Psoas muscle (tissue), 8 donors: ENCODE measurements around the gene HCRTR1. TPM values are rescaled to one million over a fixed set of nuclear protein-coding genes. Genes with fewer than 3 reads are reported as not detected.

Source experiments
- ATAC-seq, 4 donors: fragments of 200-7000 bp; cut with Tn5 transposase; one replicate each; pipeline ENCODE4 v1.9.1; 2020; ENCODE audit warnings: moderate library complexity in 3 of 4, mild to moderate bottlenecking in 2 of 4
- DNase-seq, 2 donors: peaks; one replicate each; pipeline ENCODE4 v3.0.0-alpha.2; 2020
- H3K27ac ChIP-seq: fragments of 200-600 bp; one replicate; pipeline ENCODE4 v1.8.0; 2022
- H3K27me3 ChIP-seq, 3 donors: fragments of 200-600 bp in 1 of 3; one replicate each; pipeline versions ENCODE4 v1.6.1 to v1.8.0; 2013 to 2022; ENCODE audit warnings: low read length in 2 of 3, mild to moderate bottlenecking in 2 of 3, moderate library complexity in 1 of 3; ENCODE audit not compliant: insufficient read depth in 3 of 3
- H3K36me3 ChIP-seq, 2 donors: fragments of 200-600 bp in 1 of 2; one replicate each; pipeline versions ENCODE4 v1.6.1 to v1.8.0; 2013 to 2022; ENCODE audit warnings: low read depth in 1 of 2, mild to moderate bottlenecking in 1 of 2, moderate library complexity in 1 of 2; ENCODE audit not compliant: insufficient read depth in 1 of 2
- H3K4me1 ChIP-seq: fragments of 200-600 bp; one replicate; pipeline ENCODE4 v1.8.0; 2022
- H3K4me3 ChIP-seq: fragments of 200-600 bp; one replicate; pipeline ENCODE4 v1.8.0; 2022; ENCODE audit warnings: mild to moderate bottlenecking
- H3K9me3 ChIP-seq: fragments of 200-600 bp; one replicate; pipeline ENCODE4 v1.8.0; 2022
- WGBS, 3 donors: extraction: QIAGEN DNeasy Blood & Tissue Kit; methylation state at CpG; one replicate each; pipeline versions ENCODE4 v1.1.6 to v1.1.7; 2013; 5-methylcytosine and 5-hydroxymethylcytosine counted together
- intact Hi-C, 2 donors: fragments of 100-400 bp; cut with DNase I; formaldehyde crosslinking; loops; one replicate each; pipeline versions ENCODE4 v1.11.0 to v1.14.2; 2022
- polyA plus RNA-seq, 3 donors: library from polyadenylated mRNA; stranded (reverse); fragments of 200-250 nt; gene quantifications; one replicate each; pipeline ENCODE4 v1.2.3, GENCODE V29; 2013
- total RNA-seq, 4 donors: library from RNA; stranded (reverse); fragmentation: NEBNext Ultra II Directional in 2 of 4; extraction: Animal tissue kit (Norgen Biotek cat#: 25700) in 2 of 4; gene quantifications; one replicate each; pipeline versions ENCODE4 v1.2.1 to v1.2.4, GENCODE V29; 2021 to 2023
- TF ChIP-seq, protein P1 (sequence below): fragments of 200-600 bp; IDR thresholded peaks from one replicate; pipeline ENCODE4 v1.8.0; 2022; ENCODE audit warnings: antibody characterized with exemption
- donor health status: healthy with polysubstance abuse.
- donor health status: DM: no; HTN: no; CAD: no; lungs with moderate emphysema.
- donor health status: Bipolar disorder and iron deficiency.
- donor health status: healthy.
- donor health status: DM: yes; HTN: yes; CAD: no.
- donor health status: DM: no; HTN: no; CAD: no.
- donor health status: DM: no; HTN: no; CAD: no.
- donor health status: DM: yes; HTN: yes; CAD: no.

The HCRTR1 gene
- total and polyA plus RNA-seq, 7 donors = 0.12 to 1.2 (median 0.34) TPM; not detected in 1

GRCh38 chr1:31669786-31670592 lies 52.5 kb downstream of the HCRTR1 start:
- Histone ChIP-seq H3K36me3 (no peaks in the 10 kb centered on the region), H3K4me1 (peaks cover 34% of the 10 kb centered on the region), H3K27ac (peak overlapping the region; percentile 54), H3K27me3 (no peaks in the 10 kb centered on the region), H3K4me3 (peak overlapping the region; percentile 56), H3K9me3 (no peaks in the 10 kb centered on the region)
- TF ChIP-seq, protein P1, sequence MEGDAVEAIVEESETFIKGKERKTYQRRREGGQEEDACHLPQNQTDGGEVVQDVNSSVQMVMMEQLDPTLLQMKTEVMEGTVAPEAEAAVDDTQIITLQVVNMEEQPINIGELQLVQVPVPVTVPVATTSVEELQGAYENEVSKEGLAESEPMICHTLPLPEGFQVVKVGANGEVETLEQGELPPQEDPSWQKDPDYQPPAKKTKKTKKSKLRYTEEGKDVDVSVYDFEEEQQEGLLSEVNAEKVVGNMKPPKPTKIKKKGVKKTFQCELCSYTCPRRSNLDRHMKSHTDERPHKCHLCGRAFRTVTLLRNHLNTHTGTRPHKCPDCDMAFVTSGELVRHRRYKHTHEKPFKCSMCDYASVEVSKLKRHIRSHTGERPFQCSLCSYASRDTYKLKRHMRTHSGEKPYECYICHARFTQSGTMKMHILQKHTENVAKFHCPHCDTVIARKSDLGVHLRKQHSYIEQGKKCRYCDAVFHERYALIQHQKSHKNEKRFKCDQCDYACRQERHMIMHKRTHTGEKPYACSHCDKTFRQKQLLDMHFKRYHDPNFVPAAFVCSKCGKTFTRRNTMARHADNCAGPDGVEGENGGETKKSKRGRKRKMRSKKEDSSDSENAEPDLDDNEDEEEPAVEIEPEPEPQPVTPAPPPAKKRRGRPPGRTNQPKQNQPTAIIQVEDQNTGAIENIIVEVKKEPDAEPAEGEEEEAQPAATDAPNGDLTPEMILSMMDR = peak; percentile 8
- WGBS, 3 donors = 6% methylated on average over 30 of the region's 30 CpGs
- intact Hi-C loops = loop anchor here in 1 of 2 donors (5.0 kb wide), 1 partner anchor 47 kb away; no protein-coding TSS in a partner anchor
- peak; percentile 72 to 90 for DNase-seq
- ATAC-seq = peak; percentile 40 to 74 (median 63)

DNA sequence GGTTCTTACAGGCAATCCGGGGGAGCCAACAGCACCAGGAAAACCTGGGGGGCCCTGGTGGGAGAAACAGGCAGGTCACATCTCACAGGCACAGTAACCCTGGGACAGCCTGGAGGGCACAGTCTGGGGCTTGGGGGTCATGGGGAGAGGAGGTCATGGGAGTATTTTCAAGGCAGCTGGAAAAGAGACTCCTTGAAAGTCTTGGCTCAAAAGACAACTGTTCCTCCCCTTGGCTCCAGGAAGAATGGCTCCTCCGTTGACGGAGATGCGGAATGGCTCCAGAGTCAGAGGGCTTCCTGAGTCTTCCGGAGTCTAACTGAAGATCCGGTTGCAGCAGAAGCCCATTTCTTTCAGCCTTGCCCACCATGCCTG lies 53.1 kb downstream of the HCRTR1 start:
- DNase-seq = no peak
- Histone ChIP-seq H3K27me3 (no peaks in the 10 kb centered on the region), H3K9me3 (no peaks in the 10 kb centered on the region), H3K4me3 (peak overlapping the region; percentile 56), H3K36me3 (no peaks in the 10 kb centered on the region), H3K4me1 (peaks cover 40% of the 10 kb centered on the region), H3K27ac (peak overlapping the region; percentile 54)
- WGBS, 3 donors = 38 to 72% (median 55%) methylated on average over 6 of the region's 6 CpGs
- intact Hi-C loops = no loop called here
- no peak for ATAC-seq
- TF ChIP-seq, protein P1 = no peak

- Histone ChIP-seq H3K4me1 (peaks cover 40% of the 10 kb centered on the region), H3K36me3 (no peaks in the 10 kb centered on the region), H3K4me3 (no peak overlapping the region), H3K27ac (no peak overlapping the region), H3K9me3 (no peaks in the 10 kb centered on the region), H3K27me3 (no peaks in the 10 kb centered on the region)
- DNase-seq (no peak), ATAC-seq (no peak)
- intact Hi-C loops = no loop called here
- TF ChIP-seq, protein P1 = no peak
- 85 to 93% (median 89%) methylated on average over 11 of the region's 11 CpGs for WGBS, 3 donors
Measured at GRCh38 chr1:31671147-31671546, 53.7 kb downstream of the HCRTR1 start.

DNA sequence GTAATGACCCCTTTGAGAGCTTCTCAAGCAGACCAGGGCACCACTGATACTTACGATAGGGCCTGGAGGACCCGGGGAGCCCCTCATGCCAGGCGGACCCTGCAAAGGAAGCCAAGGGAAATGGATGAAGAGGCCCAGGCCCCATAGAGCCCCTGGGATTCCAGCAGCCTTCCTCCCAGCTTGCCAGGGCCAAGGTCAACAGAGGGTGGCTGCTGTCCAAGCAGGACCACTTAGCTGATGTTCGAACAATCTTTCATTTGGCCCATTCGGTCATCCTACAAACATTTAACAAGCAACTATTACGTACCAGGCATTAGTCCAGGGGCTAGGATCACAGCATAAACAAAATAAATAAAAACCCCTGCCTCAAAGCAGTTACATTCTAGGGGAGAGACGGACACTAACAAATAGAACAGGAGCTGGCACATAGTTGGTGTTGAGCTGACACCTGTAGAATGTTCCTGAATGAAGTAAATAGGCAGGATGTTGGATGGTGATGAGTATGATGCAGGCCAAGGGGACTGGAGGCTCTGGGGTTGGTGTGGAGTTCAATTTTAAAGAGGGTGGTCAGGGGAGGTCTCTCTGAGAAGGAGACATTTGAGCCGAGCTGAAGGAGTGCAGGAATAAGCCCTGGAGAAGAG lies 54.2 kb downstream of the HCRTR1 start:
- peaks cover 40% of the 10 kb centered on the region for H3K4me1 ChIP-seq
- no peaks in the 10 kb centered on the region for H3K9me3 ChIP-seq
- no peak overlapping the region for H3K4me3 ChIP-seq
- intact Hi-C loops = no loop called here
- no peak for DNase-seq
- 77 to 86% (median 79%) methylated on average over 8 of the region's 8 CpGs for WGBS, 3 donors
- H3K27ac ChIP-seq = no peak overlapping the region
- TF ChIP-seq, protein P1 = no peak
- no peaks in the 10 kb centered on the region for H3K36me3 ChIP-seq
- ATAC-seq = no peak
- H3K27me3 ChIP-seq = no peaks in the 10 kb centered on the region
